WERI-Rb-1 (cell line): ENCODE measurements around the gene DGKI.

ENCODE experiments used
- DNase-seq: peaks from one replicate; pipeline ENCODE4 v3.0.0-alpha.2; 2020
- H3K27ac ChIP-seq: fragments of 250-450 bp; sonication (Bioruptor Pico); 2 replicates; pipeline ENCODE4 v1.5.1; 2020; ENCODE audit warnings: mild to moderate bottlenecking, moderate library complexity
- H3K27me3 ChIP-seq: fragments of 250-450 bp; sonication (Bioruptor Pico); 2 replicates; pipeline ENCODE4 v1.5.1; 2021; ENCODE audit warnings: mild to moderate bottlenecking, low read depth, moderate library complexity; ENCODE audit not compliant: insufficient read depth, severe bottlenecking
- H3K36me3 ChIP-seq: fragments of 250-450 bp; sonication (Bioruptor Pico); 2 replicates; pipeline ENCODE4 v1.5.1; 2020; ENCODE audit warnings: mild to moderate bottlenecking, moderate library complexity
- H3K4me3 ChIP-seq: 2 replicates; pipeline ENCODE4 v1.5.1; 2011; ENCODE audit warnings: low read depth, mild to moderate bottlenecking, control low read depth, low read length
- H3K9me3 ChIP-seq: fragments of 250-450 bp; sonication (Bioruptor Pico); 2 replicates; pipeline ENCODE4 v1.5.1; 2021; ENCODE audit warnings: mild to moderate bottlenecking, moderate library complexity; ENCODE audit not compliant: severe bottlenecking
- CTCF ChIP-seq: IDR thresholded peaks from 2 replicates; pipeline ENCODE4 v1.5.1; 2011; ENCODE audit warnings: low read depth, mild to moderate bottlenecking, control low read depth, inconsistent platforms, low read length

The DGKI gene

GRCh38 chr7:137860542-137860941 lies 13.8 kb upstream of the DGKI start:
- TF ChIP-seq CTCF = no peak
- Histone ChIP-seq H3K27me3 (no peaks in the 10 kb centered on the region), H3K27ac (no peak overlapping the region), H3K36me3 (no peaks in the 10 kb centered on the region), H3K4me3 (no peak overlapping the region), H3K9me3 (no peaks in the 10 kb centered on the region)
- DNase-seq = no peak

GRCh38 chr7:137853053-137853452 lies 6.3 kb upstream of the DGKI start:
- no peak for DNase-seq
- Histone ChIP-seq H3K4me3 (no peak overlapping the region), H3K9me3 (no peaks in the 10 kb centered on the region), H3K36me3 (no peaks in the 10 kb centered on the region), H3K27ac (no peak overlapping the region), H3K27me3 (no peaks in the 10 kb centered on the region)
- TF ChIP-seq CTCF = no peak

GRCh38 chr7:137852108-137852507 lies 5.3 kb upstream of the DGKI start:
- H3K4me3 ChIP-seq = no peak overlapping the region
- DNase-seq = no peak
- TF ChIP-seq CTCF = no peak
- H3K36me3 ChIP-seq = no peaks in the 10 kb centered on the region
- no peaks in the 10 kb centered on the region for H3K9me3 ChIP-seq
- H3K27ac ChIP-seq = no peak overlapping the region
- H3K27me3 ChIP-seq = peaks cover 2% of the 10 kb centered on the region

- Histone ChIP-seq H3K27me3 (peaks cover 5% of the 10 kb centered on the region), H3K27ac (no peak overlapping the region), H3K9me3 (no peaks in the 10 kb centered on the region), H3K4me3 (no peak overlapping the region), H3K36me3 (no peaks in the 10 kb centered on the region)
- no peak for TF ChIP-seq CTCF
- no peak for DNase-seq
Measured at GRCh38 chr7:137850972-137851945, 4.5 kb upstream of the DGKI start.

- no peak for TF ChIP-seq CTCF
- Histone ChIP-seq H3K4me3 (no peak overlapping the region), H3K27ac (no peak overlapping the region), H3K36me3 (no peaks in the 10 kb centered on the region), H3K27me3 (peaks cover 5% of the 10 kb centered on the region), H3K9me3 (no peaks in the 10 kb centered on the region)
- no peak for DNase-seq
Measured at GRCh38 chr7:137850571-137850970, 3.8 kb upstream of the DGKI start.
